SU-DHL-6 (cell line): Measurements from ENCODE around the gene RPL23.

Source experiments
- EZH2phosphoT487 ChIP-seq: fragments of 200-600 bp; sonication (generic), shearing (Covaris generic); conservative IDR thresholded peaks from 2 replicates; pipeline ENCODE4 v1.6.1; 2018; ENCODE audit warnings: mild to moderate bottlenecking, antibody characterized with exemption, low read length, moderate library complexity, mixed read lengths
- TF ChIP-seq, protein P1 (sequence below): fragments of 200-600 bp; sonication (generic); IDR thresholded peaks from one replicate; pipeline ENCODE4 v1.5.1; 2017; ENCODE audit warnings: antibody characterized with exemption, mild to moderate bottlenecking, low read length, moderate library complexity; ENCODE audit not compliant: insufficient read depth, poor library complexity, severe bottlenecking

DNA sequence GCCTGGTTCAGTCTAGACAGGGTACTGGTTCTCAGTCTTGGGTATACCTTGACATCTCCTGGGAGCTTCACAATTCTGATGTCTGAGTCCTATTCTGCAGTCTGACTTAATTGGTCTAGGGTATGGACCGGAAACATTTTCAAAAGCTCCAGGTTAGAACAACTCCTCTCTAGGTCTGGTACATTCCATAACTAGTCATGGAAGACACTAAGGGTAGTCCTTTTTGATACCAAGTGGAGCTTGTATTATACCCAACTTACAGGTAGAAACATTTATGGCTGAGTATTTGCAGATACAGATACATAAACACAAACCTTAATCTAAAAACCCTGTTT lies 5.0 kb downstream of the RPL23 start:
- TF ChIP-seq, protein P1, sequence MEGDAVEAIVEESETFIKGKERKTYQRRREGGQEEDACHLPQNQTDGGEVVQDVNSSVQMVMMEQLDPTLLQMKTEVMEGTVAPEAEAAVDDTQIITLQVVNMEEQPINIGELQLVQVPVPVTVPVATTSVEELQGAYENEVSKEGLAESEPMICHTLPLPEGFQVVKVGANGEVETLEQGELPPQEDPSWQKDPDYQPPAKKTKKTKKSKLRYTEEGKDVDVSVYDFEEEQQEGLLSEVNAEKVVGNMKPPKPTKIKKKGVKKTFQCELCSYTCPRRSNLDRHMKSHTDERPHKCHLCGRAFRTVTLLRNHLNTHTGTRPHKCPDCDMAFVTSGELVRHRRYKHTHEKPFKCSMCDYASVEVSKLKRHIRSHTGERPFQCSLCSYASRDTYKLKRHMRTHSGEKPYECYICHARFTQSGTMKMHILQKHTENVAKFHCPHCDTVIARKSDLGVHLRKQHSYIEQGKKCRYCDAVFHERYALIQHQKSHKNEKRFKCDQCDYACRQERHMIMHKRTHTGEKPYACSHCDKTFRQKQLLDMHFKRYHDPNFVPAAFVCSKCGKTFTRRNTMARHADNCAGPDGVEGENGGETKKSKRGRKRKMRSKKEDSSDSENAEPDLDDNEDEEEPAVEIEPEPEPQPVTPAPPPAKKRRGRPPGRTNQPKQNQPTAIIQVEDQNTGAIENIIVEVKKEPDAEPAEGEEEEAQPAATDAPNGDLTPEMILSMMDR = no peak
- TF ChIP-seq EZH2phosphoT487 = no peak
